K562 (cell line): Measurements from ENCODE around the gene TK1. TPM values are rescaled to one million over a fixed set of nuclear protein-coding genes. Genes with fewer than 3 reads are reported as not detected.
A peak's percentile ranks its signal among the peaks of the same experiment; 100 is the strongest.

Experiments
- AFF4 ChIP-seq: sonication (generic); formaldehyde crosslinking; IDR thresholded peaks from 2 replicates; pipeline ENCODE4 v1.8.0; 2023; ENCODE audit warnings: mild to moderate bottlenecking, missing genetic modification reagents
- ASH1L ChIP-seq: fragments of 450-650 bp; IDR thresholded peaks from 2 replicates; pipeline ENCODE4 v1.6.1; 2018; ENCODE audit warnings: borderline replicate concordance, mild to moderate bottlenecking, low read depth; ENCODE audit not compliant: partially characterized antibody
- BACH1 ChIP-seq: fragments of 200-800 bp; sonication (Bioruptor generic); IDR thresholded peaks from 2 replicates; pipeline ENCODE4 v1.6.1; 2016; ENCODE audit warnings: missing genetic modification characterization, missing compliant biosample characterization
- CBFA2T3 ChIP-seq: fragments of 450-650 bp; IDR thresholded peaks from 2 replicates; pipeline ENCODE4 v1.6.1; 2017
- CGGBP1 ChIP-seq: fragments of 250-450 bp; sonication (Bioruptor Pico); IDR thresholded peaks from 2 replicates; pipeline ENCODE4 v1.9.0; 2021; ENCODE audit warnings: mild to moderate bottlenecking
- FOXK2 ChIP-seq, 2 experiments: fragments of 450-650 bp; IDR thresholded peaks in 1 of 2; conservative IDR thresholded peaks in 1 of 2; 2 replicates each; pipeline ENCODE4 v1.6.1; 2016; ENCODE audit warnings: low read depth in 2 of 2, mild to moderate bottlenecking in 1 of 2
- GABPB2 ChIP-seq: fragments of 250-450 bp; sonication (Bioruptor Pico); conservative IDR thresholded peaks from 2 replicates; pipeline ENCODE4 v1.5.1; 2021; ENCODE audit warnings: mild to moderate bottlenecking
- GTF2B ChIP-seq: IDR thresholded peaks from 2 replicates; pipeline ENCODE4 v1.6.1; 2011; ENCODE audit not compliant: insufficient read length; ENCODE audit errors: extremely low read depth
- MCM7 ChIP-seq, 2 experiments: fragments of 450-650 bp; IDR thresholded peaks; 2 replicates each; pipeline ENCODE4 v1.6.1; 2016 to 2018
- MTA2 ChIP-seq: fragments of 450-650 bp; IDR thresholded peaks from 2 replicates; pipeline ENCODE4 v1.6.1; 2016; ENCODE audit warnings: low read depth
- SAP30 ChIP-seq: fragments of 200-600 bp; sonication (generic); IDR thresholded peaks from 2 replicates; pipeline ENCODE4 v1.6.1; 2012; ENCODE audit warnings: borderline replicate concordance, low read depth, mild to moderate bottlenecking, moderate library complexity, low read length, control low read depth, inconsistent platforms; ENCODE audit not compliant: insufficient read depth, poor library complexity, severe bottlenecking
- SPI1 ChIP-seq: IDR thresholded peaks from 2 replicates; pipeline ENCODE4 v1.6.1; 2011; ENCODE audit warnings: low read depth, low read length, control low read depth, borderline replicate concordance
- SUPT5H ChIP-seq: fragments of 450-650 bp; IDR thresholded peaks from 2 replicates; pipeline ENCODE4 v1.6.1; 2016
- XRCC4 ChIP-seq: IDR thresholded peaks from one replicate; pipeline ENCODE4 v1.6.1; 2011; ENCODE audit not compliant: insufficient read depth, insufficient read length; ENCODE audit errors: extremely low read depth
- ZMIZ1 ChIP-seq, 2 experiments: fragments of 150-350 bp in 1 of 2; IDR thresholded peaks; 2 replicates each; pipeline ENCODE4 v1.6.1; 2012 to 2016; ENCODE audit warnings: low read depth in 2 of 2, low read length in 2 of 2, mild to moderate bottlenecking in 1 of 2, moderate library complexity in 1 of 2
- ZNF316 ChIP-seq: fragments of 450-650 bp; IDR thresholded peaks from 2 replicates; pipeline ENCODE4 v1.6.1; 2016
- ZNF347 ChIP-seq: fragments of 450-650 bp; formaldehyde crosslinking; IDR thresholded peaks from 2 replicates; pipeline ENCODE4 v1.4.0; 2020; ENCODE audit warnings: low read depth, mild to moderate bottlenecking, moderate library complexity
- ZNF431 ChIP-seq: sonication (generic); formaldehyde crosslinking; IDR thresholded peaks from 2 replicates; pipeline ENCODE4 v1.8.0; 2022; ENCODE audit warnings: mild to moderate bottlenecking, missing genetic modification reagents
- polyA plus RNA-seq, 8 experiments: library from polyadenylated mRNA; depleted of rRNA in 4 of 8; stranded (reverse) in 5 of 8; unstranded in 3 of 8; fragments of >200 nt; fragmentation: Nextera tagmentation in 2 of 8; fragmentation: Illumina TruSeq in 1 of 8; extraction: Ambion mirVana in 2 of 8; extraction: Trizol in 1 of 8; gene quantifications; 2 replicates each; pipeline versions ENCODE4 v1.2.1 to v1.2.3, GENCODE V29; 2011 to 2014; ENCODE audit warnings: inconsistent platforms in 1 of 8, missing spikeins in 1 of 8
- total RNA-seq, 7 experiments: library from RNA; depleted of rRNA in 6 of 7; stranded (reverse); fragments of >200 nt in 6 of 7; fragmentation: Illumina TruSeq in 2 of 7; extraction: Trizol in 2 of 7; gene quantifications; 2 replicates each; pipeline versions ENCODE4 v1.2.1 to v1.2.3, GENCODE V29; 2011 to 2021; ENCODE audit warnings: low replicate concordance in 1 of 7

TK1 gene
- total and polyA plus RNA-seq, 9 of the 15 experiments (the other 6 are each of a cell fraction or from before 2014, with no cell fraction given) = 8.4 to 280 (median 103) TPM

- TF ChIP-seq AFF4 (CRISPR knock-in tag) = peak; percentile 81; the same call in 1 of the 2 replicates
- peak; percentile 74; the same call in 1 of the 2 replicates for TF ChIP-seq ZNF431
- no peak for TF ChIP-seq CBFA2T3
- no peak; a peak in 1 of 4 replicates for TF ChIP-seq ZMIZ1 (IDR thresholded peaks at IDR 0.05; ENCODE audit: low read depth in 2 of 2, low read length in 2 of 2)
- no peak for TF ChIP-seq MTA2
- TF ChIP-seq SAP30 = peak; percentile 95
- peak; percentile 14 for TF ChIP-seq GTF2B
- no peak for TF ChIP-seq GABPB2
- no peak for TF ChIP-seq ZNF347 (CRISPR knock-in tag)
- TF ChIP-seq FOXK2 (conservative IDR thresholded peaks at IDR 0.05 in 1 of 2, IDR thresholded peaks at IDR 0.05 in 1 of 2; ENCODE audit: low read depth in 2 of 2) = peak; percentile 95 to 97
- peak; percentile 87 for TF ChIP-seq ASH1L
- TF ChIP-seq SUPT5H = peak; percentile 97
- no peak for TF ChIP-seq CGGBP1
- TF ChIP-seq ZNF316 = no peak
- TF ChIP-seq MCM7 (IDR thresholded peaks at IDR 0.05) = no peak
- TF ChIP-seq XRCC4 = no peak
- TF ChIP-seq BACH1 (tag) = no peak
- no peak for TF ChIP-seq SPI1
These were observed at the start of gene TK1, which contains the start of gene AFMID (continued) for GRCh38 chr17:78186692-78187595.
